ENCODE measurements around the gene ARL4A. TPM values are rescaled to one million over a fixed set of nuclear protein-coding genes. Genes with fewer than 3 reads are reported as not detected.
A peak's percentile ranks its signal among the peaks of the same experiment; 100 is the strongest.
"Not testable (repeated sequence)": the region's sequence is repeated elsewhere in the genome, so short reads cannot be mapped to it uniquely, and the experiment has no call there.

Gene ARL4A
- total and polyA plus RNA-seq, 9 of the 15 experiments (the other 6 are each of a cell fraction or from before 2014, with no cell fraction given), result 118 to 688 (median 172) TPM

DNA sequence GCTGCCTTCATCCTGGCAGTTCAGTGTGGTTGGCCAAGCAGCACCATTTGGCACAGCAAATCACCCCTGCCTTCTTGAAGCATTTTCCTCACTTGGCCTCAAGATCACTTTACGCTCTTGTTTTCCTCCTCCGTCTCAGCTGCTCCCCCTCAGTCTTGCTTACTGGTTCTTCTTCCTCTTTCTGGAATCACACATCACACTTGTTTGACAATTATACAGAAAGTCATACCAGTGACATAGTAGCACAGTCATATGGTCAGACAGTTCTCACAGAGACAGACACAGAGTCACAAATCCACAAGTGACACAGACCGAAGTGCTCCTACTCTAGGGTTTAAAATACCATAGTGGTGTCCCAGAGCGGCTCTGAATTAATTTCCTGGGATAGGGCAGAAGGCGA is 43.8 kb upstream of the ARL4A start:
- 64% methylated on average over 5 of the region's 5 CpGs for WGBS (ENCODE audit: insufficient coverage, low coverage, missing lambda C conversion rate)
- TF ChIP-seq SPI1 (IDR thresholded peaks at IDR 0.05; ENCODE audit: borderline replicate concordance, low read depth, low read length) (no peak), NEUROD1 (IDR thresholded peaks at IDR 0.05; ENCODE audit: borderline replicate concordance, low read depth, low read length, partially characterized antibody) (no peak), KLF13 (tag; IDR thresholded peaks at IDR 0.05; ENCODE audit: borderline replicate concordance, low read depth) (no peak), ZEB2 (IDR thresholded peaks at IDR 0.05) (no peak), EHMT2 (IDR thresholded peaks at IDR 0.05) (peak; percentile 35; the same call in 1 of the 2 replicates), ARID1B (IDR thresholded peaks at IDR 0.05) (no peak), L3MBTL2 (IDR thresholded peaks at IDR 0.05) (peak; percentile 16; the same call in 1 of the 2 replicates), TEAD2 (tag; IDR thresholded peaks at IDR 0.05) (no peak), CREM (IDR thresholded peaks at IDR 0.05; ENCODE audit: low read depth) (0 out of 2 replicates have a peak, but pooled peaks have one; percentile 37)
- TF ChIP-seq, protein P1, sequence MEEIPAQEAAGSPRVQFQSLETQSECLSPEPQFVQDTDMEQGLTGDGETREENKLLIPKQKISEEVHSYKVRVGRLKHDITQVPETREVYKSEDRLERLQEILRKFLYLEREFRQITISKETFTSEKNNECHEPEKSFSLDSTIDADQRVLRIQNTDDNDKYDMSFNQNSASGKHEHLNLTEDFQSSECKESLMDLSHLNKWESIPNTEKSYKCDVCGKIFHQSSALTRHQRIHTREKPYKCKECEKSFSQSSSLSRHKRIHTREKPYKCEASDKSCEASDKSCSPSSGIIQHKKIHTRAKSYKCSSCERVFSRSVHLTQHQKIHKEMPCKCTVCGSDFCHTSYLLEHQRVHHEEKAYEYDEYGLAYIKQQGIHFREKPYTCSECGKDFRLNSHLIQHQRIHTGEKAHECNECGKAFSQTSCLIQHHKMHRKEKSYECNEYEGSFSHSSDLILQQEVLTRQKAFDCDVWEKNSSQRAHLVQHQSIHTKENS (CRISPR knock-in tag; IDR thresholded peaks at IDR 0.05), result no peak
- in situ Hi-C loops (cut with MboI) (loop anchor here (5.0 kb wide), 1 partner anchor 619 kb away; no protein-coding TSS in a partner anchor), intact Hi-C loops (cut with micrococcal nuclease) (no loop called here)
- Histone ChIP-seq H2AFZ (ENCODE audit: low read depth, low read length) (peak overlapping the region; percentile 55), H3K27me3 (ENCODE audit: control insufficient read depth in 2 of 2, insufficient read depth in 2 of 2, low read length in 2 of 2) (no peaks in the 10 kb centered on the region), H3K36me3 (ENCODE audit: control insufficient read depth, insufficient read depth, low read length) (peaks cover 10% of the 10 kb centered on the region; the same call in 2 of the 3 replicates), H3K4me2 (ENCODE audit: insufficient read depth, low read length) (no peak overlapping the region; the same call in 1 of the 2 replicates), H3K9ac (ENCODE audit: insufficient read depth in 1 of 2, low read depth in 2 of 2, low read length in 2 of 2) (no peak overlapping the region), H4K20me1 (replicated peaks; ENCODE audit: control insufficient read depth, insufficient read depth, low read length) (no peaks in the 10 kb centered on the region), H3K4me3 (no peak overlapping the region), H3K79me2 (ENCODE audit: control insufficient read depth, insufficient read depth, low read length) (no peaks in the 10 kb centered on the region), H3K9me3 (replicated peaks; ENCODE audit: control insufficient read depth, insufficient read depth, low read depth, low read length) (no peaks in the 10 kb centered on the region), H3K9me1 (ENCODE audit: control insufficient read depth, insufficient read depth, low read length) (peaks cover 3% of the 10 kb centered on the region), H3K27ac (ENCODE audit: extremely low read depth, low read depth, low read length) (no peak overlapping the region), H3K4me1 (replicated peaks in 1 of 2; ENCODE audit: control insufficient read depth in 2 of 2, insufficient read depth in 2 of 2, low read length in 2 of 2) (peaks cover 0 to 7% of the 10 kb centered on the region in 2 experiments; a peak in 4 of 5 replicates)
- no TSS peak for BruUV-seq (replicated peaks)
- FAIRE-seq (no peak), DNase-seq (ENCODE audit: extremely low read depth in 1 of 4, low spot score in 3 of 4) (peak in 1 of 4 experiments; percentile 13), ATAC-seq (no peak)
- ChIA-PET CTCF (ENCODE audit: low intra/inter-chr PET ratio) (interaction anchor here (0.6 kb wide), 1 partner anchor 22 kb away, joined by 3 read pairs; no protein-coding TSS in a partner anchor), POLR2A (interaction anchor here (1.6 kb wide), 1 partner anchor 10 kb away, joined by 3 read pairs; no protein-coding TSS in a partner anchor)

- H3K27me3 ChIP-seq (ENCODE audit: control insufficient read depth in 2 of 2, insufficient read depth in 2 of 2, low read length in 2 of 2); CTCF ChIA-PET (ENCODE audit: low intra/inter-chr PET ratio); ATAC-seq; H3K79me2 ChIP-seq (ENCODE audit: control insufficient read depth, insufficient read depth, low read length); H3K9me3 ChIP-seq (replicated peaks; ENCODE audit: control insufficient read depth, insufficient read depth, low read depth, low read length); BruUV-seq (replicated peaks); FAIRE-seq; H3K4me1 ChIP-seq (replicated peaks in 1 of 2; ENCODE audit: control insufficient read depth in 2 of 2, insufficient read depth in 2 of 2, low read length in 2 of 2); intact Hi-C loops (cut with micrococcal nuclease); DNase-seq (ENCODE audit: extremely low read depth in 1 of 4, low spot score in 3 of 4); H3K9ac ChIP-seq (ENCODE audit: insufficient read depth in 1 of 2, low read depth in 2 of 2, low read length in 2 of 2); in situ Hi-C loops (cut with MboI); H3K27ac ChIP-seq (ENCODE audit: extremely low read depth, low read depth, low read length); H2AFZ ChIP-seq (ENCODE audit: low read depth, low read length); H3K9me1 ChIP-seq (ENCODE audit: control insufficient read depth, insufficient read depth, low read length); H3K36me3 ChIP-seq (ENCODE audit: control insufficient read depth, insufficient read depth, low read length); H3K4me2 ChIP-seq (ENCODE audit: insufficient read depth, low read length); H3K4me3 ChIP-seq; H4K20me1 ChIP-seq (replicated peaks; ENCODE audit: control insufficient read depth, insufficient read depth, low read length): not testable (repeated sequence)
- POLR2A ChIA-PET, result interaction anchor here (1.6 kb wide), 1 partner anchor 9 kb away, joined by 3 read pairs; no protein-coding TSS in a partner anchor
- 62% methylated on average over 6 of the region's 6 CpGs for WGBS (ENCODE audit: insufficient coverage, low coverage, missing lambda C conversion rate)
These were observed 42.2 kb upstream of the ARL4A start for GRCh38 chr7:12645212-12645611.
